LoVo (cell line): ENCODE results near the gene RHOT1.
"Not testable (repeated sequence)": the region's sequence is repeated elsewhere in the genome, so short reads cannot be mapped to it uniquely, and the experiment has no call there.

Source experiments
- DNase-seq: peaks from one replicate; pipeline ENCODE4 v3.0.0-alpha.2; 2016; ENCODE audit warnings: low spot score

RHOT1 gene

DNA sequence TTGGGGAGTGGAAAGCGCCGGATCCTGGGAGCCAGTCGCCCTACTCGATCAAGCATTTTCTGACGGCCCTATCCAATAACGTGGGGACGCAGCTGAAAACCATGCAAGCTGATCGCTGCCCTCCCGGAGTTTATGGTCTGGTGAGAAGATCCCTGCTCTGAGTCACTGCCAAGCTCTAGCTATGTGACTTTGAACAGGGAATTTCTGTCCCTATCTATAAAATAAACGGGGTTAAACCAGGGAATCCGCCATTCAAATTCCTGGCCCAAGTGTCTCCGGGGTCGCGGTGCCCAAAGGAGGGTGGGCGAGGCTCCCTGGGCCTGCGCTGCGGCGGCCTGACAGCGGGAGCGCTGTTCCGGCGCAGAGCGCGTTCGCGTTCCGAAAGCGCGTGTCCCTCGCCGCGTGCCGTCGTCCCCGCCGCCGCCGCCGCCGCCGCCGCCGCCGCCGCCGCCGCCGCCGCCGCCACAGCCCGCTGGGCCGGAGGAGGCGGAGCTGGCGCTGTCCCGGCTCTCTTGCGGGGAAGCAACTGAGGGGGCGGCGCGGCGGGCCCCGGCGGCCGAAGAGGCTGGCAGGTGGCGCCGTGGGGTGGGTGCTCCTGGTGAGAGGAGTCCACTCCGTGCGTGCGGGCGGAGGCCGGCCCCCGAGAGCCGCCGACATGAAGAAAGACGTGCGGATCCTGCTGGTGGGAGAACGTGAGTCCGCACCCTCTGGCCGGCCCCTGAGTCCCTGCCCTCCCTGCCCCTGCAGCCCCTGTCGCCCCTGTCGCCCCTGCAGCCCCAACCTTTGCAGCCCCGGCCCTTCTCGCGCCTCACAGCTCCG lies at the start of gene RHOT1:
TSS of gene RHOT1 (plus strand) at position 465 of the 819 bp plus-strand sequence. CDS start at position 656, 191 bp downstream.
- peak; percentile 85 for DNase-seq

- DNase-seq: no peak
Observed at GRCh38 chr17:32099686-32100085, 42.6 kb upstream of the RHOT1 start.

DNA sequence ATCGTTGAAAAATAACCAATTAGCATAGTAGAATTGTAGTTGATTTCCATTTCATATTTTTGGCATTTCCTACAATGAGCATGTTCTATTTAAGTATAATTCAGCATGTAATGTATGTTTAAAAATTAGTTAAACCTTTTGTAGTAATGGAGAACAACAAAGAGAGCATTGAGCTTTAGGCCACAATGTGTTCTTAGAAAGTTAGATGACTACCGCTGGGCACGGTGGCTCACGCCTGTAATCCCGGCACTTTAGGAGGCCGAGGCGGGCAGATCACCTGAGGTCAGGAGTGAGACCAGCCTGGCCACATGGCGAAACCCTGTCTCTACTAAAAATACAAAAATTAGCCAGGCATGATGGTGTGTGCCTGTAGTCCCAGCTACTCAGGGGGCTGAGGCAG lies 42.0 kb upstream of the RHOT1 start:
- not testable (repeated sequence) for DNase-seq

DNA sequence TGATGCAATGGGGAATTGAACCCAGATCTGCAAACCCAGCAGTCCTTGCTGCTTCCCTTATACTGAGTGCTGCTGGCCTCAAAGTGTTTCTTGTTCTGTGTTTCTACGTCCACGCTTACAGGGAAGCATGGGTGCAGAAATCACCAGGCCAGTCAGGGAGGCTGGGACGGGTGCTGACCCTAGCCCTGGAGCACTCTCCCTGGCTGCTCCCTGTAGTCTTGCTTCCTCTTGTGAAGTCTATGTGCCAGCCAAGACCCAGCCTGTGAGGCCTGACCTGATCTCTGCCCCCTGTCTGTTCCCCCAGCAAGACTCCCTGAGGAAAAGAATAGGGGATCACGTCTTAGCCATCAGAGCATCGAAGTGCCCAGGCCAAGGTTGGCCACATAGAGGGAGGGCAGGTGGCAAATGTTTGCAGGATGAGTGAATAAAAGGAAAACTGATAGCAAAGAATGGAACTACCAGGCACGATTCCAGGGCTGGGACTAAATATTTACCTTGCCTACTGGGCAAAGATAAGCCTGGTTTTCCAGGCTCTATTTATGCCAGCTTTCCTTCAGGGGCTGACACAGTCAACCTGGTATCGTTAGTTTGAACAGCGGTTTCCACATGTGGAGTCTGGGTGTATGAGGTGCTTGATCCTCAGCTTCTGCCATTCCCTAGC lies 41.2 kb upstream of the RHOT1 start:
- DNase-seq: no peak

- no peak for DNase-seq
Observed at GRCh38 chr17:32102172-32102571, 40.1 kb upstream of the RHOT1 start.

DNA sequence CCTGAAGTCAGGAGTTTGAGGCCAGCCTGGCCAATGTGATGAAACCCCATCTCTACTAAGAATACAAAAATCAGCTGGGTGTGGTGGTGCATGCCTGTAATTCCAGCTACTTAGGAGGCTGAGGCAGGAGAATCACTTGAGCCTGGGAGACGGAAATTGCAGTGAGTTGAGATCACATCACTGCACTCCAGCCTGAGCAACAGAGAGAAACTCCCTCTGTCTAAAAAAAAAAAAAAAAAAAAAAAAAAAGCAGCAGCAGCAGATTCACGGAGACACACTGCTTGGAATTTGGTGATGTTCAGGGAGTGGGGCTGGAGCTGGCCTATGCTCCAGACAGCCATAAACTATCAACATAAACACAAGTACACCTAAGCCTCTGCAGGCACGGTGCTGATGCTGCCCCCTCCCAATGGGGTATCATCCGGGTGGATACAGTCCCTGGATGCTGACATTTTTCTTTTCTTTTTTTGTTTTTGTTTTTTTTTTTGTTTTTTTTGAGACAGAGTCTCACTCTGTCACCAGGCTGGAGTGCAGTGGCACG lies 39.6 kb upstream of the RHOT1 start:
- DNase-seq: no peak

DNA sequence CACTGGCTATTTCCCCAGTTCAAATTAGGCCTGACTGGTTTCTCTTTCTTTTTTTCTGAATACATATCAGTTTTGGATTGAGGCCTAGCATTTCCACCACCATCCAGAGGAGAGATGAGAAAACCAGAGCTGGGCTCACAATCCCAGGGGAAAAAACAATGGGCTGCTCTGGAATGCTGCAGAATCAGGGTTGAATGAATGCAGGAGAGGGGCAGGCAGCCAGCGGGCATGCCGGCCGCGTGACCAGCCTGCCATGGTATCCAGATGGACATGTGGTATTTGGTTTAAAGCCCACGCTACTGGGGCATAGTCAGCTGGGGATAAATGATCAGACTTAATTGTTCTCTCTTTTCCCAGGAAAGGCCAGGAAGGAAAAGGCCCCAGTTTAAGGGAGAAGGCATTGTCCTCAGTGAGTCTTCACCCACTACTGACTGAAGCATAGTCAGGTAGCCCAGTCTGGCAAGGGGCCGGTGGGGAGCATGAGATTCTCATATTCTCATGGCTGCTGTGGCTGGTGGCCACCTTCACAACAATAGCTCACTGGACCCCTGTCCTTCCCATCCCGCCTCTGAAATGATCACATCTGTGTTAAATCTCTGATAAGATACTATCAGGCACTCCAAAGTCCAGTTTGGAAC lies 38.7 kb upstream of the RHOT1 start:
- DNase-seq: no peak

- DNase-seq: no peak
Observed at GRCh38 chr17:32104158-32104557, 38.1 kb upstream of the RHOT1 start.

DNA sequence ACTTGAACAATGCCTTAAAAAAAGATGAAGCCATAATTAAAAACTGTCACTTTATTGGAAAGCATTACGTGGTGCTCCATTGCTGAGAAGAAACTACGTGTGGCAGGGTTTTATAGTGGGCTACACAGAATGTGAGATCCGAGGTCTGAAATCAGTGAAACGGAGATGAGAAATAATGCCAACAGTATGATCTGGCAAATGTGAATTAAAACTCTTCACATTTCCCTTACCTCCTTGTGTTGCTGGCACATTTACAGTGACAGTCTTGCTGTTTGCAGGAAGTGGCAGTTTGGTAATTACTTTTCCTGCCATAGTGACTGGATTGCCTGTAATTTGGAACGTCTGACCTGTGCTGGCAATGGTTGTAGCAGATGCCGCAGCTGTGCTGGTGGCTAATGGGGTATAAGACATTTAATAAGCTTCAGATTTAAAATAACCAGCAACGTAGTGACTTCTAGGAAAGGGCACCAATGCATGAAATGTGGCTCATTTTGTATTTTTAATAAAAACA lies 35.8 kb upstream of the RHOT1 start:
- DNase-seq: not testable (repeated sequence)

- not testable (repeated sequence) for DNase-seq
Observed at GRCh38 chr17:32107194-32107593, 35.1 kb upstream of the RHOT1 start.

DNA sequence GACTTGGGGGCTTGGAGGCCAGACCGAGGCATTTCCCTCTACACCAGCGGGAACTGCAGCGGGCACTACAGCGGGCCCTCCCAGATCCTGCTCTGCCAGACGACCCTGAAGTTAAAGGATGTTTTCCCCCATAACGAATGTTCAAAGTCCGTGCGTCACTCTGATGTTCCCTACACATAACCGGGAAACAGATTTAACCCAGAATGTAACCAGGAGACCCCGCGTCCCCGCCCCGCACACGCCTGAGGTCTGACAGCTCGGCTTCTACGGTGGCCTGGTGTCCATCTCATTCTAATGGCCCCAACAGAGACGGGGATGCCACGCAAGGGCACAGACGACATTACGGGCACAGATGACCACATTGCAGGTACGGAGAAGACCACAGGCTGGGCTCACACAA lies 31.7 kb upstream of the RHOT1 start:
- DNase-seq: no peak

DNA sequence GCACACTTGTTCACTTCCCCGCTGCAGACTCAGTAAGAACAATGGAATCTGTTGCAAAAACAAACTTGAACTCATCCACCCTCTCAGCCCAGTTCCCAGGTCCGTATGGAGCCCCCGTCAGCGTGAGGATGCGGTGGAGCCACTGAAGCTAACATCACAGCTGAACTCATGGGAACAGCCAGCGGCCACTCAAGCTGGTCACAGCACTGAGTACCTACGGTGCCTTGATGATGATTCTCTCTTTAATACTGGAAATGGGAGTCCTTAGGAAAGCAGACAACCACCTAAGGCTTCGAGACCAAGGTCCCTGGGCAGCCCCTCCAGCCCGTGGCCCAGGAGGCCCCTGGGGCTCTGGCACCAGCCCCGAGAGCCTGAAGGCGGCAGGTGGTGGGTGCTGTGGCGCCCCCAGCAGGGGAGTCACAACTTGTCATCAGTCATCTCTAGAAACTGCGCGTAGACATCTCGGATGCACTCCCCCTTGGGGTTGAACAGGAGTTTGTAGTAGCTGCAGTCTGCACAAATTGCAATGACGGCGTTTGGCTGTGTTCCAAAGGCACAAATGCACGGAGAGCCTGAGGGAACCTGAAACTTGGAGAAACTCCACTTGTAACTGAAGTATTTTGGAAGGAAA lies 31.0 kb upstream of the RHOT1 start:
- DNase-seq: no peak

DNA sequence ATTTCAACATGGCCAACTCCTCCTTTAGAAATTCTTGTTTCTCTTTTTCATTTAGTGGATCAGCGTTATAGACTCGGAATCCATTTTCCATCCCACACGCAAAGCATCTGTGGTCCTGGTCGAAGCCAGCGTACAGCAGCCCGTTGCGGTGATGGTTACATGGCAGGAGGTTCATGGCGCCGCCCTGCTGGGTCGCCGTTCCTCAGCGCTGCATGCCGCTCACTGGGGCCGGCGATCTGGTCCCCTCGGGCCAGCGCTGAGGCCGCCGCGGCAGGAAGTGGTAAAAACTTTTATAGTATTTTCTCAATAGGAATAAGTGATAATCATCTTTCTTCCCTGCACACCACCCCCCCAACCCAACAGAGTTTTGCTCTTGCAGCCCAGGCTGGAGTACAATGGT lies 29.9 kb upstream of the RHOT1 start:
- DNase-seq: no peak

- no peak for DNase-seq
Observed at GRCh38 chr17:32114536-32114935, 27.8 kb upstream of the RHOT1 start.

- not testable (repeated sequence) for DNase-seq
Observed at GRCh38 chr17:32115546-32115945, 26.8 kb upstream of the RHOT1 start.

DNA sequence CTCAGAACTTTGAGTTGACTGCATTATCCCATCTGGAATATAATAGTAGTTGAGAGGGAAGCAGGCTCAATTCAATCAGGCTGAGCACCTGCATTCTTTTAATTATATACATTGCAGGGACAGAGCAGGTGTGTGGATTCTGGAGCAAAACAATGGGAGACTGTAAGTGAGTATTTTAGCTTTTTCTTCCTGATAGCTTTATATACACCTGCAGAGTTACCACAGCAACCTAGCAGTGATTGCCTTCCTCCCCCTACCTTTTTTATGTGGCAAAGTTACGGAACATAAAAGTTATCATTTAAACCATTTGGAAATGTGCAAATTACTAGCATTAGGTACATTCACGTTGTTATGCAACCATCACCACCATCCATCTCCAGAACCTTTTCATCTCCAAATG lies 25.4 kb upstream of the RHOT1 start:
- DNase-seq: no peak

GRCh38 chr17:32117399-32117798 lies 24.9 kb upstream of the RHOT1 start:
- DNase-seq: no peak

DNA sequence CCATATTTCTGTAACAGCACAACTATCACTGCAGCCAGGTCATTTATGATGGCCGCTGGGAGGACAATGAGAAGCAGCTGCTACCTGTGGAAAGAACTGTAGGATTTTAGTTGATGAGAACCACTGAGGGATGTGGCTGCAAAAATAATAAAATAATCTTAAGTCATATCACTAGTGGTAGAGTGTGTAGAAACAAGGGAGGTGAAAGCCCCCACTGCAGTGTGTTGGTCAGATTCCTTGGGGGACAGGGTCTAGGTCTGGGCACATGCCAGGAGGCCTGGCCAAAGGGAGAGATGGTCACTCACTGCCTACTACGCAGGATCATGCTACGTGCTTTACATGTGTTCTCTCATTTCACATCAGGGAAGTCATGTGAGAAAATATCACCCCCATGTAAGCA lies 24.2 kb upstream of the RHOT1 start:
- not testable (repeated sequence) for DNase-seq

DNA sequence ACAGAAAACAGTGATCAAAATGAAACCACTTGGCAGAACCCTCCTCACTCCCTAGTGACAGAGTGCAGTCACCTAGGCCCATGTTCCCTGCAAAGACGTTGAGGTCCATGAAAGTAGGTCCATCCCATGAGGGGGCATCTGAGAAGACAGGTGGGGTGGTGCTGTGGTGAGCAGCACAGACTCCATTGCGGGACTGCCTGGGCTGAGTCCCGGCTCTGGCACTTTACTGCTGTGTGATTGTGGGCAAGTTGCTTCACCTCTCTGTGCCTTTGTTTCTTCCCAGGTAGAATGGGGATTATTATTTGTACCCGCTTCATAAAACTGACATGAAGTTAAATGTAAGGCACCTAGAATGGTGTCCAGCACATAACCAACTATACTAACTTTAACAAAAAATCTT lies 23.5 kb upstream of the RHOT1 start:
- no peak for DNase-seq

GRCh38 chr17:32120141-32120540 lies 22.2 kb upstream of the RHOT1 start:
- no peak for DNase-seq

- DNase-seq: no peak
Observed at GRCh38 chr17:32120716-32121115, 21.6 kb upstream of the RHOT1 start.

GRCh38 chr17:32123782-32124181 lies 18.5 kb upstream of the RHOT1 start:
- no peak for DNase-seq
